ENCODE results near the gene CACNA2D4. TPM values are rescaled to one million over a fixed set of nuclear protein-coding genes. Genes with fewer than 3 reads are reported as not detected.
A peak's percentile ranks its signal among the peaks of the same experiment; 100 is the strongest.

CACNA2D4 gene
- total RNA-seq, 4 donors from 2014 or later = 1.4 to 3.3 (median 3.0) TPM

DNA sequence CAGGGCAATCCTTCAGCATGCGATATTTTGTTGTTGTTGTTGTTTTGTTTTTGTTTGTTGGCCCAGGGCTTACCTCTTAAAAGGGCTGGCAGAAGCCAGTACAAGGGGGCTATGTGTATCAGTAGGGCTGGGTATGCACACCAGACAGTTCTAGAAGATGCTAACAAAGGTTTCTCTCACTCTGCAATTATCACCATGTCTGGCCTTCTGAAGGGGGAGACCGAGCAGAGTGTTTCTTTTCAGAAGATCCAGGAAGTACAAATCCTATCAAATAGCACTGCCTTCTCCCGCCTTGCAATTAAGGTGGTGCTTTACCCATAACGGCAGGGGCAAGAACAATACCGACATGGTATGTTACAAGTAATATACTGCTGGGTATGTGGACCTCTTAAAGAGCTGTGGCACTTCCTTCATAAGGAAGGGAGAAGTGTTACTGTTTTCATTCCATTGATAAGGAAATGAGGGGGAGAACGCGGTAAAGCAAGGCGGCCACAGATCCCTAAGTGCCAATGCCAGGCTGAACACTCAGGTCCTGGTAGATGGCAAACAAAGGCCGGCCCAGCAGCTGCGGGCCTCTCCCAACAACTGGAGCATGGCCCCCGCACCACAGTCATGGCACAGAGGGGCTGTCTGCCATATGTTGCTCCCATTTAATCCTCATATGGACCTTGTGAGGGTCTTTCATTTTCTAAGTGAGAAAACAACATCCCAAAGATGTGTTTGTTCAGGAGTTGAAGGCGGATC, 19.2 kb upstream of the CACNA2D4 start:
- Histone ChIP-seq H3K9me3 (no peaks in the 10 kb centered on the region), H3K4me3 (no peak overlapping the region), H3K27ac (peak overlapping the region in 3 of 4 donors; percentile 60 to 76 (median 74)), H3K27me3 (no peaks in the 10 kb centered on the region), H3K36me3 (peaks cover 0 to 37% of the 10 kb centered on the region in 2 donors), H3K4me1 (peaks cover 5 to 76% (median 16%) of the 10 kb centered on the region in 3 donors)
- TF ChIP-seq, protein P1, sequence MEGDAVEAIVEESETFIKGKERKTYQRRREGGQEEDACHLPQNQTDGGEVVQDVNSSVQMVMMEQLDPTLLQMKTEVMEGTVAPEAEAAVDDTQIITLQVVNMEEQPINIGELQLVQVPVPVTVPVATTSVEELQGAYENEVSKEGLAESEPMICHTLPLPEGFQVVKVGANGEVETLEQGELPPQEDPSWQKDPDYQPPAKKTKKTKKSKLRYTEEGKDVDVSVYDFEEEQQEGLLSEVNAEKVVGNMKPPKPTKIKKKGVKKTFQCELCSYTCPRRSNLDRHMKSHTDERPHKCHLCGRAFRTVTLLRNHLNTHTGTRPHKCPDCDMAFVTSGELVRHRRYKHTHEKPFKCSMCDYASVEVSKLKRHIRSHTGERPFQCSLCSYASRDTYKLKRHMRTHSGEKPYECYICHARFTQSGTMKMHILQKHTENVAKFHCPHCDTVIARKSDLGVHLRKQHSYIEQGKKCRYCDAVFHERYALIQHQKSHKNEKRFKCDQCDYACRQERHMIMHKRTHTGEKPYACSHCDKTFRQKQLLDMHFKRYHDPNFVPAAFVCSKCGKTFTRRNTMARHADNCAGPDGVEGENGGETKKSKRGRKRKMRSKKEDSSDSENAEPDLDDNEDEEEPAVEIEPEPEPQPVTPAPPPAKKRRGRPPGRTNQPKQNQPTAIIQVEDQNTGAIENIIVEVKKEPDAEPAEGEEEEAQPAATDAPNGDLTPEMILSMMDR (IDR thresholded peaks at IDR 0.05) = no peak
- TF ChIP-seq EP300 (IDR thresholded peaks at IDR 0.05) = no peak
- TF ChIP-seq POLR2AphosphoS5 (IDR thresholded peaks at IDR 0.05) = no peak
- TF ChIP-seq POLR2A (IDR thresholded peaks at IDR 0.05) = no peak
- 88 to 92% methylated on average over 9 to 10 of the region's 12 CpGs for WGBS, 2 donors (ENCODE audit: low coverage in 1 of 2)
- ATAC-seq = no peak

DNA sequence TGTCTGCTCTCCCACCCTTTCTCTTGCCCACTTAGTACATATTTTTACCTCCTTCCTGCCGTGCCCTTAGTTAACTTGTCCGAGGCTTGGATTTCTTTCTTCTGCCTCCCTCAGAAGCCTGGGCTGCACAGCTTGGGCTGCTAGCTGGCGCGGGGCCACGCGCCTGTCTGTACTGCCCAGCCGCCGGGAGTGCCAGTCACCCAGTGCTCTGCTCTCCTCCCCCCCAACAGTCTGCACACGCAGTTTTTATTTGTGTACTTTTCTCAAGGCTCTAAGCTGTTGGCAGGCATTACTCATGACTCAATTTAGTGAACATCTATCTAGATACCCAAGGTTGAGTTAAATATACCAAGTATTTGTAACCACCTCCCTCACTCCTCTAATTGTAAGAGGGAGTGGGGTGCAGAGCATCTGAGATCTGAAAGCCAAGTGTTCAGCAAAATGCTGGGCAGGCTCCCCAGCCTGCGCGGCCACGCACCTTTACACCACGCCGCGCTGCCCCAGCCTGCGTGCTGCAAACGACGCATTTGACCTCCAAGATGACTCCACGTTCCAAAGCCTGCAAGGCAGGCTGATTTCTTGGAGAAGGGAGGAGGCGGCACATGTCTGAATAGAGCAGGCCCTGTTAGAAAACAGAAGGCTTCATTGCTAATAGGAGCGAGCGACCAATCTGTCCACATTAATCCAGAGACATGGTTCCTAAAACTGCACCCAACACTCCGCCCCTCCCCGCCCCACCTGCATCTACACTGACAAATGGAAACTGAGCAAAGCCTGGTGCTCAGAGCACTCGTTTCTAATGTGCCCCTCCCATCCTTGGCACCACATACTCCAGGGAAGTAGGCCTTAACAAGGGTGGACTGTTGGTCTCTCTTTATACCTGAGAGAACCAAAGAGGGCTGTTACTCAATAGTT, 18.2 kb upstream of the CACNA2D4 start:
- H3K9me3 ChIP-seq = no peaks in the 10 kb centered on the region
- peak; percentile 64 for TF ChIP-seq POLR2AphosphoS5 (IDR thresholded peaks at IDR 0.05)
- TF ChIP-seq, protein P1 (IDR thresholded peaks at IDR 0.05) = no peak
- peaks cover 0 to 32% of the 10 kb centered on the region in 2 donors for H3K36me3 ChIP-seq
- H3K4me1 ChIP-seq = peaks cover 5 to 86% (median 24%) of the 10 kb centered on the region in 3 donors
- no peaks in the 10 kb centered on the region for H3K27me3 ChIP-seq
- no peak overlapping the region for H3K4me3 ChIP-seq
- peak; percentile 68 for ATAC-seq
- H3K27ac ChIP-seq = peak overlapping the region in 3 of 4 donors; percentile 60 to 76 (median 74)
- WGBS, 2 donors (ENCODE audit: low coverage in 1 of 2) = 42% methylated on average over 12 of the region's 25 CpGs; no CpG with 5 or more reads in 1 of the 2 donors

DNA sequence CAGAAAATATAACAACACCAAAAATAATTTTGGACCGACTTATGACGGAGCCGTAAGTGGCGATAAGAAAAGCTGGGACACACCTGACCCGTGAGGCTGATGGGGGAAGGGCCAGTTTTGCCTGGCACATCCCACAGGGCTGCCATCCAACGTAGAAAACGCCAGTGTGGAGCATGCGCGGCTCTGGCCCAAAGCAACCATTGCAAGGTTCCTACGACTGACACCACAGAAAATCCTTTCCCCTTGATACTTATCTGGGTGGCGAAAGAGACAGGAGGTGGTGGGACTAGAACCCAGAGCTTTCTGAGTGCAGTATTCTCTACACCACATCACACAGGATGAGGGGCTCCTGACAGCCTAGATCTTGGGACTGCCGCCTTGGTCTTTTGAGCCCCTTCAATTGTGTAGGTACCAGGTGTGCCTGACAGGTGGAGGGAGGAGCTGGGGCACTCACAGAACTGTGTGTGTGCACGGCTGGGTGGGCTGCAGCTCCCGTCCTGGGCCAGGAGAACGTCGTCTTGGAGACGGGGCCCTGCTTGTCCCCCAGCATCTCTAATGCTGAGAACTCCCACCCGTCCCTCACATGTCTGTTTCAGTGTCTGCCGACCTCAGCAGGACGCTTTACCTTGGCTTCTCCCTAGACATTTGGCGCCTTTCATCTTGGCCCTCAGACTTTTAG, 17.4 kb upstream of the CACNA2D4 start:
- H3K4me3 ChIP-seq = no peak overlapping the region
- no peak for ATAC-seq
- no peaks in the 10 kb centered on the region for H3K27me3 ChIP-seq
- 56 to 67% methylated on average over 8 to 16 of the region's 21 CpGs for WGBS, 2 donors (ENCODE audit: low coverage in 1 of 2)
- peak overlapping the region in 3 of 4 donors; percentile 60 to 76 (median 74) for H3K27ac ChIP-seq
- H3K36me3 ChIP-seq = peaks cover 0 to 24% of the 10 kb centered on the region in 2 donors
- no peak for TF ChIP-seq POLR2A (IDR thresholded peaks at IDR 0.05)
- TF ChIP-seq POLR2AphosphoS5 (IDR thresholded peaks at IDR 0.05) = no peak
- TF ChIP-seq, protein P1 (IDR thresholded peaks at IDR 0.05) = no peak
- TF ChIP-seq EP300 (IDR thresholded peaks at IDR 0.05) = no peak
- peaks cover 5 to 92% (median 24%) of the 10 kb centered on the region in 3 donors for H3K4me1 ChIP-seq
- no peaks in the 10 kb centered on the region for H3K9me3 ChIP-seq

DNA sequence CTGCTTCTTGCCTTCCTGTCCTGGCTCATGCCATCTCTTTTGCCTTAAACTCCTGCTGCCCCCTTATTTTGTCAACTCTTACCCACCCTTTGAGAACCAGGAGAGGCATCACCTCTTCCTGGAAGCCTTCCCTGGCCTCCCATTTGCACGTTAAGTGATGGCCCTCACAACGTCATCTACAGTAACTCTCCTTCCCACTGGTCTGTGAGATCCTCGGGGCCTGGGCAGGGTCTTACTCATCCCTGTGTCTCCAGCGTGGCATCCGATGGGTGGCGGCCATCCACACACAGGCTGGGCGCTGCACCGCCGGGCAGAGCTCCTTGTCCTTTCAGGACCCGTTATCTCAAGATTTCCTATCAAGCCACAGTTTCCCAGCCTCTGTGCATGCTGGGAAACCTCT, 16.8 kb upstream of the CACNA2D4 start:
- Histone ChIP-seq H3K4me3 (no peak overlapping the region), H3K9me3 (no peaks in the 10 kb centered on the region), H3K27me3 (no peaks in the 10 kb centered on the region), H3K27ac (peak overlapping the region in 1 of 4 donors; percentile 60), H3K4me1 (peaks cover 5 to 87% (median 24%) of the 10 kb centered on the region in 3 donors), H3K36me3 (peaks cover 0 to 18% of the 10 kb centered on the region in 2 donors)
- 64 to 100% methylated on average over 1 to 2 of the region's 10 CpGs for WGBS, 2 donors (ENCODE audit: low coverage in 1 of 2)
- TF ChIP-seq, protein P1 (IDR thresholded peaks at IDR 0.05) = no peak
- no peak for TF ChIP-seq POLR2A (IDR thresholded peaks at IDR 0.05)
- no peak for TF ChIP-seq POLR2AphosphoS5 (IDR thresholded peaks at IDR 0.05)
- TF ChIP-seq EP300 (IDR thresholded peaks at IDR 0.05) = no peak
- ATAC-seq = no peak

Measured in gastroesophageal sphincter (tissue), 4 donors.